NAMALWA (cell line): ENCODE data around the gene CHST11.

Experiments used
- DNase-seq: peaks from one replicate; pipeline ENCODE4 v3.0.0-alpha.2; 2015; ENCODE audit warnings: low spot score

Gene CHST11

GRCh38 chr12:104809706-104810385 lies 353.1 kb downstream of the CHST11 start:
- DNase-seq: no peak
